Spinal cord (tissue), 10 donors: ENCODE measurements around the gene TMEM144. TPM values are rescaled to one million over a fixed set of nuclear protein-coding genes. Genes with fewer than 3 reads are reported as not detected.
"Not testable (repeated sequence)": the region's sequence is repeated elsewhere in the genome, so short reads cannot be mapped to it uniquely, and the experiment has no call there.

Experiments used
- DNase-seq, 6 donors: peaks; one replicate each; pipeline versions ENCODE4 v3.0.0 to v3.0.0-alpha.2; 2013 to 2015; ENCODE audit warnings: low spot score in 6 of 6, low read depth in 4 of 6
- H3K27ac ChIP-seq: one replicate; pipeline ENCODE4 v1.5.1; 2013; ENCODE audit warnings: low read depth, low read length, control low read depth
- H3K27me3 ChIP-seq: one replicate; pipeline ENCODE4 v1.6.1; 2013; ENCODE audit warnings: low read length; ENCODE audit not compliant: control insufficient read depth, insufficient read depth
- H3K36me3 ChIP-seq: one replicate; pipeline ENCODE4 v1.6.1; 2013; ENCODE audit warnings: low read length; ENCODE audit not compliant: control insufficient read depth, insufficient read depth
- H3K4me1 ChIP-seq: one replicate; pipeline ENCODE4 v1.6.1; 2013; ENCODE audit warnings: low read length; ENCODE audit not compliant: control insufficient read depth, insufficient read depth
- H3K4me3 ChIP-seq: one replicate; pipeline ENCODE4 v1.5.1; 2013; ENCODE audit warnings: low read depth, low read length, control low read depth
- H3K9me3 ChIP-seq: one replicate; pipeline ENCODE4 v1.6.1; 2013; ENCODE audit warnings: low read length; ENCODE audit not compliant: control insufficient read depth, insufficient read depth
- WGBS: methylation state at CpG from one replicate; pipeline ENCODE4 v1.1.5; 2013; ENCODE audit warnings: missing lambda C conversion rate; ENCODE audit not compliant: insufficient coverage; 5-methylcytosine and 5-hydroxymethylcytosine counted together
- polyA plus RNA-seq, 2 donors: library from polyadenylated mRNA; unstranded; fragments of 120-200 nt; gene quantifications; one replicate each; pipeline ENCODE4 v1.2.1, GENCODE V29; 2013; ENCODE audit not compliant: insufficient read length in 2 of 2
- total RNA-seq, 2 donors: library from RNA; depleted of rRNA in 1 of 2; stranded (reverse); fragments of 120-200 nt in 1 of 2; fragments of >200 nt in 1 of 2; gene quantifications; one replicate each; pipeline versions ENCODE4 v1.2.3 to v1.2.4, GENCODE V29; 2013 to 2014
- donor health status: healthy.

Gene TMEM144
- total and polyA plus RNA-seq, 4 donors: 4.4 to 16.3 (median 6.2) TPM

DNA sequence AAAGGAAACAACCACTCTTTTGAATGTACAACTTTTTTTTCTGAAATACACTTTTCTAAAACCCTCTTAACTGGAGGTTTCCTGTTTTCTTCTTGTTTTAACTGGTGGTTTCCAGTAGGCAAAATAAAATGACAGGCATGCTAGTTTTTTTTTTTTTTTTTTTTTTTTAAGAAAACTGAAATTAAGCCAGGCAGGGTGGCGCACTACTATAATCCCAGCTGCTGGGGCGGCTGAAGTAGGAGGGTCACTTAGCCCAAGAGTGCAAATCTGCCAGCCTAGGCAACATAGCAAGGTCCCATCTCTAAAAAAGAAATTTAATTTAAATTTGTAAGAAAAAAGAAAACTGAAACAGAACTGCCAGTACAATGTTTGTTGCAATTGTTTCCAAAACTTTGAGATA is 44.0 kb downstream of the TMEM144 start:
- no peaks in the 10 kb centered on the region for H3K4me1 ChIP-seq
- no CpG with 5 or more reads among the region's 2 CpGs for WGBS
- H3K4me3 ChIP-seq: no peak overlapping the region
- H3K36me3 ChIP-seq: no peaks in the 10 kb centered on the region
- no peak for DNase-seq
- no peak overlapping the region for H3K27ac ChIP-seq
- H3K27me3 ChIP-seq: no peaks in the 10 kb centered on the region
- H3K9me3 ChIP-seq: no peaks in the 10 kb centered on the region

- H3K4me1 ChIP-seq: no peaks in the 10 kb centered on the region
- H3K9me3 ChIP-seq: no peaks in the 10 kb centered on the region
- no peak overlapping the region for H3K27ac ChIP-seq
- WGBS: no CpG with 5 or more reads among the region's 3 CpGs
- H3K4me3 ChIP-seq: no peak overlapping the region
- no peaks in the 10 kb centered on the region for H3K27me3 ChIP-seq
- peak in 4 of 6 donors; percentile 26 to 85 (median 56) for DNase-seq
- H3K36me3 ChIP-seq: no peaks in the 10 kb centered on the region
Measured at GRCh38 chr4:158255727-158256324, 45.5 kb downstream of the TMEM144 start.

GRCh38 chr4:158259955-158260575 is 49.8 kb downstream of the TMEM144 start:
- no peak overlapping the region for H3K4me3 ChIP-seq
- H3K27me3 ChIP-seq: no peaks in the 10 kb centered on the region
- DNase-seq: peak in 4 of 6 donors; percentile 6 to 85 (median 50)
- no CpG with 5 or more reads among the region's 3 CpGs for WGBS
- H3K36me3 ChIP-seq: no peaks in the 10 kb centered on the region
- H3K4me1 ChIP-seq: no peaks in the 10 kb centered on the region
- H3K9me3 ChIP-seq: no peaks in the 10 kb centered on the region
- H3K27ac ChIP-seq: no peak overlapping the region

GRCh38 chr4:158261480-158261879 is 51.2 kb downstream of the TMEM144 start:
- DNase-seq: no peak
- Histone ChIP-seq H3K4me3 (no peak overlapping the region), H3K36me3 (no peaks in the 10 kb centered on the region), H3K4me1 (no peaks in the 10 kb centered on the region), H3K27ac (no peak overlapping the region), H3K27me3 (no peaks in the 10 kb centered on the region), H3K9me3 (no peaks in the 10 kb centered on the region)
- 77% methylated on average over 1 of the region's 4 CpGs for WGBS

GRCh38 chr4:158268553-158268952 is 58.3 kb downstream of the TMEM144 start:
- no CpG with 5 or more reads among the region's 2 CpGs for whole genome bisulfite sequencing
- DNase-seq: no peak
- Histone ChIP-seq H3K4me3 (no peak overlapping the region), H3K27ac (no peak overlapping the region), H3K9me3 (no peaks in the 10 kb centered on the region), H3K36me3 (no peaks in the 10 kb centered on the region), H3K4me1 (no peaks in the 10 kb centered on the region), H3K27me3 (no peaks in the 10 kb centered on the region)

DNA sequence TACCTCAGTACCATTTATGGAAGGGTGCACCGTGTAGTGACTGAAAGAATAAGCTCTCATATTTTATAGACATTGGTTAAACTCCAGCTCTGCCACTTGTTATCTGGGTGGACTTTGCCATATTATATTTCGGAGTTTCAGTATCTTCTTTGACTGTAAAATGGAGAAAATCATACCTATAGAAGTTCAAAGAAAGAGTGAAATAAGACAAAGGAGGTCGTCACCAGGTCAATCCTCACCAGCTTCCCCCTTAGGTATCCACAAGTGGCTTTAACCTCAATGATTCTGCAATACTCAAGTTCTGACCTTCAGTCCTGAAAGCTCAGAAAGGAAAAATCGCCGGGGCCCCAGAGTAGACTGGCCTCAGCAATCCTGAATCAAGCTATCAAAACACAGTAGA is 64.3 kb downstream of the TMEM144 start:
- Histone ChIP-seq H3K27ac (no peak overlapping the region), H3K4me1 (no peaks in the 10 kb centered on the region), H3K27me3 (no peaks in the 10 kb centered on the region), H3K9me3 (no peaks in the 10 kb centered on the region), H3K4me3 (no peak overlapping the region), H3K36me3 (no peaks in the 10 kb centered on the region)
- DNase-seq: no peak
- WGBS: 100% methylated on average over 1 of the region's 5 CpGs

- H3K36me3 ChIP-seq: no peaks in the 10 kb centered on the region
- DNase-seq: no peak
- no peaks in the 10 kb centered on the region for H3K4me1 ChIP-seq
- no peak overlapping the region for H3K27ac ChIP-seq
- H3K27me3 ChIP-seq: no peaks in the 10 kb centered on the region
- H3K4me3 ChIP-seq: no peak overlapping the region
- 100% methylated on average over 2 of the region's 8 CpGs for WGBS
- no peaks in the 10 kb centered on the region for H3K9me3 ChIP-seq
Measured at GRCh38 chr4:158277558-158277957, 67.3 kb downstream of the TMEM144 start.

GRCh38 chr4:158279052-158279451 is 68.8 kb downstream of the TMEM144 start:
- not testable (repeated sequence) for DNase-seq, H3K4me3 ChIP-seq, H3K9me3 ChIP-seq, H3K36me3 ChIP-seq, H3K27me3 ChIP-seq, H3K4me1 ChIP-seq, H3K27ac ChIP-seq
- WGBS: no CpG with 5 or more reads among the region's 1 CpG

- Histone ChIP-seq H3K36me3 (no peaks in the 10 kb centered on the region), H3K4me3 (no peak overlapping the region), H3K27me3 (no peaks in the 10 kb centered on the region), H3K27ac (no peak overlapping the region), H3K4me1 (no peaks in the 10 kb centered on the region), H3K9me3 (no peaks in the 10 kb centered on the region)
- 100% methylated on average over 1 of the region's 5 CpGs for WGBS
- no peak for DNase-seq
Measured at GRCh38 chr4:158280856-158281255, 70.6 kb downstream of the TMEM144 start.

- Histone ChIP-seq H3K27me3 (no peaks in the 10 kb centered on the region), H3K4me1 (no peaks in the 10 kb centered on the region), H3K4me3 (no peak overlapping the region), H3K9me3 (no peaks in the 10 kb centered on the region), H3K27ac (no peak overlapping the region), H3K36me3 (no peaks in the 10 kb centered on the region)
- no peak for DNase-seq
- WGBS: 100% methylated on average over 1 of the region's 3 CpGs
Measured at GRCh38 chr4:158282252-158282651, 72.0 kb downstream of the TMEM144 start.
